ENCODE data around the gene LPP.

The LPP gene

GRCh38 chr3:188335656-188336055, 181.7 kb downstream of the LPP start:
- no peak for DNase-seq (ENCODE audit: low spot score)

GRCh38 chr3:188336178-188336577, 182.2 kb downstream of the LPP start:
- DNase-seq (ENCODE audit: low spot score): no peak

DNA sequence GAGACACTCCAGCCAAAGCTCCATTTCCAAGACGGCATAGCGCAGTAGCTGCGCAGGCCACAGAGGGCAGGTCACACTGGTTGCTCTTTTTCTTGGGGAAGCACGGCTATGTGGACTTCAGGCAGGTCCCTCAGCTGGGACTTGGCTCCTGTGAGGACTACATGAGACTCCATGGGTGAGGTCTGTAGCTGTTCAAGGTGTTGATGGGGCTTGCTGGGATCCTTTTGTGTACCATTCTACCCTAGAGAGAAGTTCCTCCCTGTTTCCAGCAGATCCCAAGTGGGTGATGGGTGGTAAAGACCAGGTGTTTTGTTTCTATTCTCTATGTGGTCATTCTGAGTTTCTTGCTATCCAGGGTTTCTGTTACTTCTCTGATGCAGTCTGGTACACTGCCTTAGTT, 183.3 kb downstream of the LPP start:
- DNase-seq (ENCODE audit: low spot score): no peak

- DNase-seq (ENCODE audit: low spot score): no peak
Measured at GRCh38 chr3:188338086-188338485, 184.1 kb downstream of the LPP start.

- DNase-seq (ENCODE audit: low spot score): no peak
Measured at GRCh38 chr3:188339410-188340295, 185.7 kb downstream of the LPP start.

- DNase-seq (ENCODE audit: low spot score): no peak
Measured at GRCh38 chr3:188341501-188341900, 187.5 kb downstream of the LPP start.

DNA sequence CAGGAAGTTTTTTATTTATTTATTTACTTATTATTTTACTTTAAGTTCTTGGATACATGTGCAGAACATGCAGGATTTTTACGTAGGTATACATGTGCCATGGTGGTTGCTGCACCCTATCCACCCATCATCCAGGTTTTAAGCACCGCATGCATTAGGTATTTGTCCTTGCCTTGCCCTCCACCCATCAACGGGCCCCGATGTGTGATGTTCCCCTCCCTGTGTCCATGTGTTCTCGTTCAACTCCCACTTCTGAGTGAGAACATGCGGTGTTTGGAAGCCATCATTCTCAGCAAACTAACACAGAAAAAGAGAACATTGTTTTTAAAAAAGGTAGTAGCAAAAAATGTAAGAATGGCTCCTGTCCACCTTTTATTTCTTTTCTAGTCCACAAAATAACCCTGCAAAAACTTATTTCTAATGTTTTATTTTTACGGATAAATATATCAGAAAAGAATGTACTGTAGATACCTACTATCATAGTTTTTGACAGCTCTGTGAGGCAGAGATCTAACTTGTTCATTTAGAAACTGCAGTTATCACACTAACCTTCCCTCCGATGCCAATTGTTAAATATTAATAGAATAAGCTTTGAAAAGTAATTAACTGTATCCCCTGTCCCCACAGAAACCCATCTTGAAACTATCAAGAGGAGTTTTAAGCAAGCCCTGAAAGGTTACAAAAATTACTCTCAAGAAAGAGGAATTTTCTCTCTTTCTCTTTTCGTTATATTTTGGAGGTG, 189.2 kb downstream of the LPP start:
- no peak for DNase-seq (ENCODE audit: low spot score)

GRCh38 chr3:188343894-188344293, 189.9 kb downstream of the LPP start:
- DNase-seq (ENCODE audit: low spot score): no peak

DNA sequence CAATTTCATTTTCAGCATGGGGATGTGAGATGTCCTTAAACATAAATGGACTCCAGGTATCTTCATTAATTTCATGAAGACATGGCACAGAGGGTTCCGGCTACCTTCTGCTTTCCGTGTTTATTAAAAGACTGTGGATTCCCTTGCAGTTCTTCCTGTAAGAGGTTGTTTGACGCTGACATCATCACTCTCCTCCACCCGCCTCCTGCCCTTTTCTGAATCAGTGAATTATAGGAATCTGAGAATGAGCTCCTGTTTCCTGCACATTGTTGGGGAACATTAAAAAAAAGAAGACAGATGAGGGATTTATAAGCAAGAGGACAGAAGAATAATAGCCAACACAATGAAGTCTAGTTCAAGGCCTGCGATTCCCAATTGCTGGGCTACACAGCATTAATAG, 191.3 kb downstream of the LPP start:
- no peak for DNase-seq (ENCODE audit: low spot score)

DNA sequence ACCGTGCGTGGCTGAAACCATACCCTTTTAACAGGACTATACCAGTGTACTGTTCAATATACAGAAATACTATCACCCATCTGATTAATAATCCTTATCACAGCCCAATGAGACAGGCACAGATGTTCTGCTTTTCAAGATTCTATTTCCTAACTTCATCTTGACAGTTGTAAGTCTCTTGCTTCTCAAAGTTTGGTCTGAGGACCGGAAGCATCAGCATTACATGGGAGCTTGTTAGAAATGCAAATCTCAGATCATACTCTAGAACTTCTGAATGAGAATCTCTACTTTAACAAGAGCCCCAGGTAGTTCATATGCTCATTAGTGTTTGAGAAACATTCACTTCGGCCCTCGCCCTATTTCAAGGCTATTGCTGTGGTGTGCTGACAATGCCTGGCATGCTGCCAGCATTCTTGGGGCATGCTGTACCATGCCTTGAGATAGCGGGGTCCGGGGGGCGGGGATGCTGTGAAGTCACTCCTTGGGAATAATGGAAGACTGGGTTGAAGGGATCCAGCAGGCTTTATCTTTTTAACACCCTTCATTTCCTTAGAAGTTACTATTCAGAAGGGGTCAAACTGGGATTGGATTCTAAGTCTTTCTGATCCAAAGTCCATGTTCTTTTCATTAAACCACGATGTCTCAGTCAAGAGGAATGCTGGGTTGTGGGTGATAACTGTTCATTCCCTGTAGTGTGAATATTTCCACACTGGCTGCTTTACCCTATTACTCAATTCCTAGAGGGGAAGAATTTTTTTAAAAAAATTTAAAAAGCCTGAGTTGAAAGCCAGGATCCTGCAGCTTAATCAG, 194.7 kb downstream of the LPP start:
- DNase-seq (ENCODE audit: low spot score): no peak

- DNase-seq (ENCODE audit: low spot score): no peak
Measured at GRCh38 chr3:188349351-188349901, 195.5 kb downstream of the LPP start.

- DNase-seq (ENCODE audit: low spot score): no peak
Measured at GRCh38 chr3:188349933-188350332, 196.0 kb downstream of the LPP start.

GRCh38 chr3:188350961-188351360, 197.0 kb downstream of the LPP start:
- DNase-seq (ENCODE audit: low spot score): no peak

DNA sequence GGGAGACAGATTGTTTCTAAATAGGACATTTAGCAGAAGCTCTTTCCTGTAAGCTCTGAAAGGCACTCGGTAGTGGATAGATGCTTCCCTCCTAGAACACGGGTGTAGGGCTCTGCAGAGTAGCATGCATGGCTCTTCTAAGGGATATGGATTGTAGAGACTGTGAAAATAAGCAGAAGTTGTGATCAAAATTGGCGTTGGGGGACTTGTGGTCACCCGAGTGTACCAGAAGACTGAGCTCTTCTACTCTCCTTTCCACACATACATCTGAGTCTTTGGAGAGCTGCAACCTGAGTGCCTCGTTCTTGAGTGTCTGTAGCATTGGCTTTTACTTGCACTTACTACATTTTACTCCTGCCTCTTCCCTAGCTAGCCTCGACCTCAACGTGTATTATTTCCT, 197.7 kb downstream of the LPP start:
- no peak for DNase-seq (ENCODE audit: low spot score)

GRCh38 chr3:188352196-188352927, 198.4 kb downstream of the LPP start:
- no peak for DNase-seq (ENCODE audit: low spot score)

DNA sequence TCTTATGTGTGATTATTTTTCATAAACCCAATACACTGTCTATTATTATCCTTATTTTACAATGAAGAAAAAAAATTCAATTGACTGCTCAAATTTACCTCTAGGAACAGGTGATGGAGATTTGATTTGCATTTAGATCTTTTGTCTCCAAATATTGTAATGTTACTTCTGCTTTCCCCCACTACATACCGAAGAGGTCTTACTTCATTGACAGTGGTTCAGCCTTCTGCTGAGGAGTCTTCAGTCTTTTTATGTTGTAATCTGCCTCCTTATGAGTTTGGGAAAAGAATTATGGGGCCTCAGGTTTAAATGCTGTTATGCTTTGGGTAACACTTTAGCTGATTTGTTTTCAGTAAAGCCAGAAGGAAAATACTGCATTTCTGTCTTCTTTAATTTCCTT, 199.5 kb downstream of the LPP start:
- DNase-seq (ENCODE audit: low spot score): no peak

GRCh38 chr3:188358787-188359493, 205.0 kb downstream of the LPP start:
- peak; percentile 40 for DNase-seq (ENCODE audit: low spot score)

DNA sequence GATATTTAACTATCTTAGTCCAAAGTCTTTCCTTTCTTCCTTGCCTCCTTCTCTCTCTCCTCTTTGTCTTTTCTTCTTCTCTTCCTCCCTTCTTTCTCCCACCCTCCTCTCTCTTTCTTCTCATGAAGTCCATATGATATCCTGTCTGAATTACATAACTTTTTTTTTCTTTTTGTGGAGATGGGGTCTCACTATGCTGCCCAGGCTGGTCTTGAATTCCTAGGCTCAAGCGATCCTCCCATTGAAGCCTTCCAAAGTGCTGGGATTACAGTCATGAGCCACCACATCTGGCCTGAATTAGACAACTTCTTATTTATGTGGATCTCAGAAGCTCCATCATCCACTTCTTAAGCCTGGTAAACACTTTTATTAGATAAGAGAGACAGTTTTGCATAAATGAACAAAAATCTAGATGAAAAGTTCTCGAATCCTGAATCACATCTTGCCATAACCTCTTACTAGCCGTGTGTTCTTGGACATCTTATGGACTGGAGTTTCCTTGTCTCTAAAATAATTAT, 206.5 kb downstream of the LPP start:
- no peak for DNase-seq (ENCODE audit: low spot score)

GRCh38 chr3:188361888-188362287, 207.9 kb downstream of the LPP start:
- DNase-seq (ENCODE audit: low spot score): no peak

DNA sequence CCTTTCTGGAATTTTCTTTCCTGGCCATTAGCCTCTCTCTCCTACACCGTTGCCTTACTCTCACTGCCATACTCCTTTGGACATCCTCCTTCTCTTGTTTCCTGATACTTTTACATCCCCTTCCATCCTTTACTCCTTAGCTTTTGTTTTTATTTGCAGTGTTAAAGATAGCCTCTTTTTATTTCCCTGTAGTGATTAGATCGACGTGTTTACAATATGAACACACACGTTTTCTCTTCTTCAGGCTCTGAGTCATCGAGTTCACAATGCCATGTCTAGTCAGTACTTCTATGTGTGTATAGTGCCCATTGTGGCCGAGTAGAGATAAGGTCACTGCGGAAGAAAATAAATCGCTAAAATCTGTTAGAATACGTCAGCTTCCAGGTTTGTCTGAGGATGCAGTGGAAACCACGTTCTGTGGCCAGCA, 208.5 kb downstream of the LPP start:
- DNase-seq (ENCODE audit: low spot score): no peak

DNA sequence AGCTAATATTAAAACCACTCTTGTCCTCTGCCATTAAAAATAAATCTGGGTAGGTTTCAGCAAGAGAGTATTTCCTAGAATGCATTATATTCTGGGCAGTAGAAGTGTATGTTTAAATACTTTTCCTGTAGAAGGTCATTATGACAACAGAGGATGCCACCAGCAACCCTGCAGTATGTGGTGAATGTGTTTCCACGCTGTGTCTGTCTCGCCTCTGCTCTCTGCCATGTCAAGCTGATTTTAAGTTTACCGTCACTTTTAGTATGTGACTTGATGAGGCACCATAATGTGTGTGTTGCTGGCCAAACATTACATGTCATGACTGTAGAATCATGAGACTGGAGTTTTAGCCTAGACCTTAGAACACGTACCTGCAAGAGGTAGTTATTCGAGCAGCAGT, 211.2 kb downstream of the LPP start:
- DNase-seq (ENCODE audit: low spot score): no peak

Data from germinal center (tissue), 1 donor.